ENCODE data around the gene GNAS-AS1.

The GNAS-AS1 gene

DNA sequence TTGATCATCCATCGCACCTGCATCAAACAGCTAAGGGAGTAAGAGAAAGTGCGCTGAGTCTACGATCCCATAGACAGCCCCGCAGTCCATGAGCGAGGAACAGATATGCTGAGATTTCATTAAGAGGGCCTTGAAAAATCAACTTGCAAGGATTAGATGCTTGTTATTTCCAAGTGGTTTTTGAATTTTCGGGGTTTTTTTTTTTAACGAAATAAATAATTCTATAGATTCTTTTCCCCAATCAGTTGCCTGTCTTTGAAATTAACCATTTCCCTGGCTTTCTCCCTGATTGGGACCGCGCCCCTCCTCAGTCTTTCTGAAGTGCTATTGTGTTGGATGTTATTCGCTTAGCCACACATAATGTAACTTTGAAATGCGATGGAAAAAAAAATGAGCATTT is 48.6 kb downstream of the GNAS-AS1 start:
- DNase-seq, result no peak

DNA sequence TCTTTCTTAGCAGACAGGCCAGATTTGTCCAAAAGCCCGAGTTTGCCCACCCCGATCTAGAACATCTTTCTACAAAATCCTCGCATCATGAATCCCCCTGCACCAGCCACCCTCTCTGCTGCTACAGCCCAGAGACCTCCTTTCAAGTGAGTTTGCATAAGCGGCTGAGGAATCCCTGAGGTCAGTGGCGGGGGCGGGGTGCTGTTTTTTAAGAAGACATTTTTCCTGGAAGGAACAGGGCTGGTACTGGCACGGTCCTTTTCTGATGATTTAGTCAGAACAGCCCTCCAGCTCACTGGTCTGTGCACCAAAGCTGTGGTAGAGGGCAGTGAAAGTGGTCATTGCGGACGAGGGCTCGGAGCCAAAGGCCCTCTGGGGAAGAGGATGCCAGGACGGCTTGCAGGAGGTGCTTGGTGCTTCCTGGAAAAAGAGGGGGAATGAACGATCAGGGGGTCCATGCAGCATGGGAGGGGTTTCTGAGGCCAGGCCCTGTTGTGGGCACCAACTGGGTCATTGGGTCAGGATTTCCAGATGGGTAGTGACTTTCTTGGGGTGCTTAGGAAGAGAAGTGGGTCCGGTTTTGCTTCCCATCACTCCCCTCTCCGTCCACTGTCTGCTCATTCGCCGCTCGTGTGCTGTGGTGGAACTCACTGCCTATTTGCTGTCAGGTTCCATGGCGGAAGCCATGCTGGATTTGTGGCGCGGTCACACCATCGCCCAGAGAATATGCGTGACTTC is 50.4 kb downstream of the GNAS-AS1 start:
- DNase-seq, result no peak

DNA sequence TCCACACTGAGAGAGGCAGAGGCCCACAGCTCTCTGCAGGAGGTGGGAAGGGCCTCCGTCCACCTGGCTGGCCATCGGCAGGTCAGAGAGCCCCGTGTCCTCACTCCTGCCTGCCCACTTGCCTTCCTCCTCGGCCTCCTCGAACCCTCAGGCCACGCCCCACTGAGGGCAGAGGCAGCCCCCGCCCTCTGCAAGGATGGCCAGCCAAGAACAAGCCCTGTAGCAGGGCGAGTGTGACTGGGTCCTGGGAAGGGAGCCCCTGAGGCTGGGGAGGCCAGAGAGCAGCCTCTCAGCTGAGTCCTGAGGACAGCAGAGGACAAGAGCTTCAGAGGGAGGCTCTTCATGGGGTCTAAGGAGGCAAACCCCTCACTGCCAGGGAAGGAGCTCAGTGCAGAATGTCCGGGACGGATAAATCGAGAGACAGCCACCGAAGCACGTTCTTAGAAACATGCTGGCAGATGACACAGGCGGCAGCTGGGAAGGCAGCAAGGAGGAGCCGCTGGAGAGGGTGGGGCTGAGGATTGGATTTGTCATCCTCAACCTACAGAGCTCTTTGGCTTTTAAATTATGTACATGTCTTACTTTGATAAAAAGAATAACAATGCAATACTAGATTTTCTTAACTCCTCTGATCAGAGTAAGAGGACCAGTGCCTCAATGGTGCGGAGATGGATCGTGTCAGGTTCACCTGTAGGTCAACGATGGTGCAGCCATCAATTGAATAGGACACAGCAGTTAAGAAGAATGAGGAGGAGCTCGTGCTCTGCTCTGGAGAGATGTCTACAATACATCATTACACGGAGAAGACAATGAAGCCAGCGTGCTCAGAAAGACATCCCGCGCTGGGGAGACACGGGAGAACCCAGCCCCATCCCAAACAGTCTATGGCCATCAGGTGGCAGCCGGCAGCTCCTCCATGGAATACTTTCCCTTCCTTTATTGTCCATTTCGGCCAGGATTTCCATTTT is 53.0 kb downstream of the GNAS-AS1 start:
- DNase-seq, result no peak

DNA sequence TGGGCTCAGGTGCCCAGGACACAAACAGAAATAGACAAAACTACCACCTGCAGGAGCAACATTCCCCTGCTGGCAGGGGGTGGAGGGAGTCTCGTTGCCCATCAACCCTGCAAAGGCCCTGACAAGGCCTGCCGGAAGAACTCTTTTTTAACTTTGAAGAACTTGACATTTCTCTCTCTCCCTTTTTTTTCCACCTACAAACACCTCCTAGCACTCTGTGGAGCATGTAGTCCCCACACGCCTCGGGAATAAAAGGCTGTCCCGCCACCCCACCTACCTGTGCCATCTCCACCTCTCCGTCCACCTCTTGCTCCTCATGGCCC is 54.8 kb downstream of the GNAS-AS1 start:
- no peak for DNase-seq

DNA sequence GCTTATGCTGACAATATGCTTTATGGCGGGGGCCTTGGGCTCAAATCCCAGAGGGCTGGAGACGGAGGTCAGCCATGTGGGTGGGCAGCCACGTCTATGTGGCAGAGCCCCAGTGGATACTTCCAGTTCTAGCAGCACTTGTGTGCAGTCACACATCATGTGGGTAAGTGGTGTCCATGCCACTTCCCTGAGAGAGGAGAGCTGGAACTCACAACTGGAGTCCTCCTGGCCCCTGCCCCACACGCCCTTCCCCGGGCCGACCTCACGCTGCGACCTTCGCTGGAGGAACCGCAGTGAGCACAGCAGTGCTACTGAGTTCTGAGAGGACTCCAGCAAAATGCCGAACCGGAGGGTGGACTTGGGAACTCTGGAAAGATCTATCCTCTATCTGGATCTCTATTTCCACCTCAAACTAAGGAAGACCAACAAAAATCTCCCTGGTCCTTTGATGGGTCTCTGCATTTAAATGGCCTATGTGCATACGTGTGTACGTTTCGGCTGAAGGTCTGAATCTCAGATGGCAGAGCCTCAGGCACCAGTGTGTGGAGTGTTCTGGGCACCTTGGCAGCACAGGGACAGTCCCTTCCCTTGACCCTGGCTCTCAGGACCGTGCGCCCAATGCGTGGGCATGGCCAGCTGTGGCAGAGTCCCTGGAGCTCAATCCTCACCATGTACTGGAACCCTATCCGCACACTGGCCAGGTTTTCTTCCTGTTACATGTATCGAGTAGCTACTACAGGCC is 55.4 kb downstream of the GNAS-AS1 start:
- no peak for DNase-seq

DNA sequence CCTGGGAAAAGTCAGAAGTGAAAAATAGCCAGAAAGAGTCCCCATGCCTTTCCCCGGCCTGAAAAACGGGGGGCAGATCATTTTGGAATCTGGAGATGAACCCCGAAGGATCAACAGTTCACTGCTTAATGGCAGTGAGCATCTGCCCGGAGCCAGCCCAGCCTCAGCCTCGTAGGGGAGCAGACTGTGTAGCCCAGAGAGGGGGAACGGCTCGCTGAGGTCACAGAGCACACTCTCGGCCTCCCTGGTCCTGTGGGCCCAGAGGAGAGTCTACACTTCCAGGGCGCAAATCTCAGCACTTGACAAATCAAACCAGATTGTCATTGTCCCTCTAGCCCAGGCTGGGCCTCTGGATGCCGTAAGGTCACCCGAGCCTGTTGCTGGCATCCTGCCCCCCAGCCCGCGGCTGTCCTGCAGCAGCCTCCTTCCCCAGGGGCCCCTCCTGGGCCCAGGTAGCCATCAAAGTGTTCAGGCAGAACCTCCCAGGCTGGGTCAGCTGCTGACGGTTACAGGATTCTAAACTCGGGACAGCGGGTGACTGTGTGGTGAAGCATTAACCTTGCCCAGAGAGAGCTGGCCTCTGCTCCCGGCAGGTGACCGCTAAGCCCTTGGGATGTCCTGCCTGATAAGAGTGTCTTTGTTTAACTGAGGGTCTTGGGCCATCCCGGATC is 56.1 kb downstream of the GNAS-AS1 start:
- no peak for DNase-seq

DNA sequence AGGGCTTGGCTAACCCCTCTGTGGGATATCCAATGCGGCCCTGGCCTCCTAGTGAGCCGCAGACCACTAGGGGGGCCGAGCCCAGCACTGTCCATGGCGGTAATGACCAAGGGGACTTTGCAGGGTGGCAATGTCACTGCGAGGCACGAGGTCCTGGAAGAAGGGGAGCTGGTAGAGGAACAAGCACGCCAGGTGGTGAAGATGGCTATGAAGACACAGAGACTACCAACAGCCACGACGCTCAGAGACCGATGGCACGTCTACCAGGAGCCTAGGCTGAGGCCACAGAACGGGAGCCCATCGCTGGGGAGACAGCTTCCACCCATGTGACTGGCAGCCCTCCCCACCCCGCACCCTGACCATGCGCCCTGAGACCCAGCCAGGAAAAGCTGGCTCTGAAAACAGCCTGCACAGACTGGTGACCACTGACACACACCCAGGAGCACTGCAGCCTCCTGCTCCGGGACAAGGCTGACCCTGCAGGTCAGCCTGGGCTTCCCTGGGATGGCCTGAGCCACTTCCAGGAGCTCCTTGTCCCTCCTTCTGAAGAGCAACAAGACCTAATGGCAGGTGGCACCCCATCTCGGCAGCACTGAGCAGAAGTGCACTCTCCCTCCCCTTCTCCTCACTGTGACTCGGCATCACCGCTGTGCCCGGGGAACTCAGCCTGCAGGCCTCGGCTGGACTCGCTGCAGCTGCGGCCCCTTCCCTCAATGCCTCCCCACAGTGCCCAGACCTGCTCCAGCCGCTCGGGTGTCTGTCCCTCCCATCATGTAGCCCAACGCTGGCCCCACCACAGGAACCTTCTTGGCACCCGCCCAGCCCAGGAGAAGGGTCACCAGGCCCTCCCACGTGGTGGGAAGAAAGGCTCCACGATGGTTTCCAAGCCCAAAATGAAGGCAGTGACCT is 56.9 kb downstream of the GNAS-AS1 start:
- DNase-seq, result no peak

DNA sequence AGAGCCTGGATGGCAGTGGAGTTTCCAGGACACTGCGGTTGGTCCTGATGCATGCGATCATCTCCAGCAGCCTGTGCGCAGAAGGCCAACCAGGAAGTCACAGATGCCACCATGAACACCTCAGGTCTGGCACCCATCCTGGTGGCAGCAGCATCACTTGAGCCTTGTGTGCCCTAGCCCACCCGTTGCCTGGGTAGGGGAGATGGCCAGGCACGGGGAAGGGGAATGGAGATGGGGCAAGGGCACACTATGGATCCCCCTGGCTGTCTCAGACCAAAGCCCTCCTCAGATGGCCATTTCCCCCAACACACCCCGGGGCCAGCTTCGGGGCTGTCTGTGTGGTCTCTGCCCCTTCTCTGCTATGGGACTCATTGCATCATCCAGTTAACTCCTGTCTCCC is 58.3 kb downstream of the GNAS-AS1 start:
- no peak for DNase-seq

DNA sequence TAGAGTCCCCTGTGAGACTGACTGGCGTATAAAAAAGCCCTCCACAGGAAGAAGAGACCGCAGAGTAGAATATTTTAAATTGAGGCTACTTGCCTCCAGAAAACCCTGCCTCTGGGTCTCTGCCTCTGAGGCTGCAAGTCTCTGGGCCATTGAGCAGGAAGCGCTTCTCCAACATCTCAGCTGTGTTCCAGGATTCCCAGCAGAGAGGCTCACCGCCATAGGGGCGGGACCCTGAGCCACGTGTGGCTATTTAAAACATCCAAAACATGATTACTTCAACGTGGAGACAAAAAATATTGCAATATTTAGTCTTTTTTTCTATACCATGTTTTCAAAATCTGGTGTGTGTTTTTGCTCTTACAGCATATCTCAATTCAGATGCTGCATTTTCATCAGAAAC is 59.4 kb downstream of the GNAS-AS1 start:
- DNase-seq, result no peak

DNA sequence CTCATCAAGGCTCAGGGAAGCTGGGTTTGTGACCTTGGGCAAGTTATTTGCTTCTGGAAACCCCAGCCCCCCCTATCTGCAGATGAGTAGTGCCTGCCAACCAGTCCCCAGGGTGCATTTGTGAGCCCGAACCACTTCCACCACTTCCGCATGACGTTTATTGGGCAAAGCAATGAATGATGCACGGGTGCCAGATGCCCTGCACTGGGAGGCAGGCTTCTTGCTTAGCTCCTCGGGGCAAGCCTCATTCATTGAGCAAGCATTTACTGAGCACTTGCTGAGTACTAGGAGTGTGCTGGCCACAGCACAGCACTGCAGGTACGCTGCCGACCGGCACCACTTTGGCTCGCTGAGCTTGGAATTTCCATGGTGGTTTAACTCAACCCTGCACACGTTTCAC is 60.2 kb downstream of the GNAS-AS1 start:
- no peak for DNase-seq

DNA sequence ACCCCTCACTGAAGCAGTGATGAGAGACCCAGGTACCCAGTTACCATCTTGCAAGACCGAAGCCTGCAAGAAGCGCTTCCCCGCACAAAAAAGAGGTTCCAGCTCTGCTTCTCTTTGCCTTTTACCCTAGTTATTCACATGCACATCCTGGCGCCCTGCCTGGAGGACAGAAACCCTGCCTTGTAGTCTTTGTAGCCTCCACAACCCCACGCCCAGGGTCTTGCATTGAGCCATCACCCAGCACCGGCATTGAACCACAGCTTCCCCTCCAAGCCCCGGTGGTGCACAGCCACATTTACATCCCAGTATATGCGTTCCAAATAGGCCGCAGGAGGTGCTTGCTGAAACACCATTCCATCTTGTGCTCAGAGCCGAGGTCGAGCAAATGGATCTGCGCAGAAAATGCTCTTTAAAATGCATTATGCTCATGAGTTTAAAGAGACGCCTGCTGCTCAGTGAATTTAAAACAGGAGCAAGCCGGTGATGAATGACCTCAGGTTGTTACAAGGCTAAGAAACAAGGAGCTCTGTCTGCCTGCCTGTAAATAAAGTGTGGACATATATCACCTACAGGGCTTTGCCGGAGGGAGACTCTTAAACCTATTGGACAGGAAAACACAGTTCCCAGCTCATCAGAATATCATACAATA is 61.7 kb downstream of the GNAS-AS1 start:
- DNase-seq, result no peak

DNA sequence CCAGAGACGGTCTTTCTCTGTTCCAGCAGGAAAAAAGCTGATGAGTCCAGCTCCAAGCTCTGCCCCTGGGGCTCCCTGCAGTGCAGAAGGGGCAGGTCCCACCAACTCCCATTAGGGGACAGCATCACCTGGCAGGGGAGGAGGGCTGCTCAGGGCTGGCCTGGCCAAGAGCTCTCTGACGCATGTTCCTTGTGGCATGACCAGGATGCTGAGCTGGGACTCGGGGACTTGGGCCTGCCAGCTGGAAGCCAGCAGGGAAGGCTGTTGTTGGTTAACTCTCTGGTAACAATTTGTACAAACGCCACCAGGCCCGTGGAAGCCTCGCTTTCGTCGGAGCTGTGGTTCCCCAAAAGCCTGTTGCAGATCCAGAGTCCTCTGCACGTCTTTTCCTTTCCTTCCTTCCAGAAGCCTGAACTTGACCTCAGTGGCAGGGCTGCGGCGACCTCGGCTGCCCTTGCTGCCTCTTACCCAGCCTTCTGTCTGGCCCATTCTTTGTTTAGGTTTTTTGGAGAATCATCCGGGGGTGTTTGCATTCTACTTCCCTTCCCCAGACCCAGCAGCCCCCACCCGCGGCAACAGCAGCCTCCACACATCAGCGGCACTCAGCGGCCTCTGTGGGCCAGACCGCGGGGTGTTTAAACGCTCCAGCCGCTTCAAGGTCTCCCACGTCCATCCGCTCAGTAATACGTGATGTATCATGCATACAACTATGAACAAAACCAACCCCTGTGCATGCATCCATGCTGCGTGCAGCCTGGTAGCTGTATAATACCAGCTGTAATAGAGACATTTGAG is 63.3 kb downstream of the GNAS-AS1 start:
- no peak for DNase-seq

DNA sequence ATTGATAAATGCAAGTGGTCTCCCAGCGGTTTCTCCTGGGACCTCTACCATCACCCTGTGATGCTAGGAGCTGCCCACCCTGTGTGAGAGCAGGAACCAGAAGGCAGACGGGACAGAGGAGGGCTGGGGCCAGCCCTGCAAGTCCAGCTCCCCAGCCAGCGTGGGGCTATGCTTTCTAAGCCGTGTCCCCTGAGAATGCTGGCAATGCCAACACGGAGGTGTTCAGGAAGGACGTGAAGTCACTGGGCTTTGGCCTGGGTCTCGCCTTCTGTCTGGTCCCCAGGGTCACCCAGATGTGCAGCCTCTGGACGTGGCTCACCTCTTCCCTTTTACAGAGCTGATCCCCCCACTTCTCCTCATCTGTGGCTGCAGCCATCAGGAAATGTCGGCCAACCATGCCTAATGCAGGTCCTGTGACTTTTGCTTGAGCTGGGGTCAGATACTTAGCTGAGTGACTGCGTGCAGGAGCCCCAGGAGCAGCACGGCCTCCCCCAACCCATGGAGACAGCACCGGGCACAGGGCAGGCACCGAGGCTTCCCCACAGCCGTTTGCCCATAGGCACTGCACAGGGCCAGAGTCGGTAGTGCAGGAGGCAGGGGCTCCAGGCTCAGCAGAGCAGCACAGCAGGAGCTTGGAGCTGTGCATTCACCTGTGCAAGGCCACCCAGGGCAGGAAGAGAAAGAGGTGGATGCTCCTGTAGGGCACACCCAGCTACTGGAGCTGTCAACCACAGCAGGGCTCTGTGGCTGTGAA is 66.2 kb downstream of the GNAS-AS1 start:
- no peak for DNase-seq

DNA sequence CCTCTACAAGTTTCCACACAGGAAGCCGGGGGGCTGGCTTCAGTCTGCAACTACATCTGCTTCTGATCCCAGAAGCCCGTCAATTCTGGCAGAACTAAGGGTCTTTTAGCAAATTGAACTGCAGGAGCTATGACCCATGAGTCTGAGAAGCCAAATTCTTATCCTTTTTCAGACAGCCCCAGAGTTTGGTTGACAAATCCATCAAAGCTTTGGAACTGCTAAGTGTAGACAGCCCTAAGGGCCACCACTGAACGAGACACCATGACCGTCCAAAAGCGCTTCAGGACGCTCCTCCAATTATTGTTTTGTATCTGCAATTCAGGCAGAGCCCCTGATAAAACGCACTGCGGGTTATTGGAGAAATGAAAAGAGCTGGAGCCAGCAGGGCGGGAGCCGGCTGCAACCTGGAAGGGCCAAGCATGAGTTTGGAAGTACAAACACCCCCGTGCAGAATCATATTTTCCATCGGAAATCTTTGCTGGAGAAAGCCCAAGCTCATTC is 67.1 kb downstream of the GNAS-AS1 start:
- DNase-seq, result no peak

DNA sequence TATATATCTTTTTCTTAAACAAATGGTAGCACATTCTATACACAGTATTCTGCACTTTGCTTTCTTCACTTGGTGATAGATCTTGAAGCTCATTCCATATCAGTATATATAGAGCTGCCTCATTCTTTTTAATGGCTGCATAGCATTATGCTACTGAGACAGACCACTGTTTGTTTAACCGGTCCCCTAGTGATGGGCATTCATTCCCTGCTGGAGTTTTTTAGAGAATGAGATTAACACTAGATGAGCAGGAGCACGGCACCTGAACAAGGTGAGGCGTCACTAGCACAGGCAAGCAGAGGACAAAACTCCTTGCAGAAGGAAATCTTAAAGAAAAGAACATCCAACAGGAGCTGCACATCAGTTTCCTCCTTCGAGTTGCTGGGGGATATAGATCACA is 69.6 kb downstream of the GNAS-AS1 start:
- no peak for DNase-seq

DNA sequence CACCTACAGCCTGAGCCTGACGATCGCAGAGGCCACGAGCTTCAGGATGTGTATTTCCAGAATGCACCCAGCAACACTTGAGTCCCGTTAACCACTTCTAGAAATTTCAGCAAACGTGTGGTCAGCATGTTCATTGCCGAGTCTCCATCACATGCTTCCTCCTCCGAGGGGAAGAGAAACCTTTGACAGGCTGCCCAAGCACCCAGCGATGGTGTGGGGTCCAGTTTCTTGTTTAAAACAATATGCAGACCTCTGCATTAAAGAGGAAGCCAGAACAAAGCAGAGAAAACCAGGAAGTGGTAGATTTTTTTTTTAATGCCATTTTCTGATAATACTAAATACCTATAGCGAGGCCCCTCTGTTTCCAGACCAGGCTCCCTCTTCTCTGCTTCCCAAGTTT is 71.9 kb downstream of the GNAS-AS1 start:
- no peak for DNase-seq

DNA sequence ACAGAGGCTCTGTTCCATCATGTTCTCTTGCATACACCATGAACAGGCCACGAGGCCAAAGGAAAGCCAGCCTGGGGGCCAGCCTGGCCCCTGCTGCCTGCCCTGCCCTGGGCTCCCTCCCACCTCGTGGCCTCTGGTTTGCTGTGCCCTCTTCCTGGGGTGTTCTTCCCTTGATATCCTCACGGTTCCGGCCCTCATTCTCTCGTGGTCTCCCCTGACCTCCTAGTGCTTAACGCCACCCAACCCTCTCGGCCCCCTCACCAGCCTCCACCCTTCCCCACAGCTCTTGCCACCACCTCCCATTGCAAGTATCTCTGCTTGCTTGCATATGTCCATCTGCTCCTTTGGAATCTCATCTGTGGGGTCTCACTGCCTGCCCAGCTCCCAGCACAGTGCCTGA is 73.0 kb downstream of the GNAS-AS1 start:
- no peak for DNase-seq

DNA sequence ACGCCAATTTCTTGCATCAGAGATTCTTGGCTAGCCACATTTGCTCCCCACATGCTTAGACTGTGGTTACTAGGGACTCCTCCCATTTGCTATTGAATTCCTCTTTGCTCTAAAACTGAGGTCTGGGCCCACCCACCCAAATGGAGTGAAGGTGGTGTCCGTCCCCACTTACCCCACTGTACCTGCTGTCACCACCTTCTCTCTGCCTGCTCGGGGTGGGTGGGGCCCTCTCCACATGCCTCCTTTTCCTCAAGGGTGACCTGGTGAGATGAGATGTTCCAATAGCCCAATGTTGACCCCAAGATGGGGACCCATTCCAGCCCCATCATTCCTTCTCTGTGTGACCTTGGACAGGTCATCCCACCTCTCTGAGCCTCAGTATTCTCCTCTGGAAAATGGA is 74.6 kb downstream of the GNAS-AS1 start:
- DNase-seq, result no peak

DNA sequence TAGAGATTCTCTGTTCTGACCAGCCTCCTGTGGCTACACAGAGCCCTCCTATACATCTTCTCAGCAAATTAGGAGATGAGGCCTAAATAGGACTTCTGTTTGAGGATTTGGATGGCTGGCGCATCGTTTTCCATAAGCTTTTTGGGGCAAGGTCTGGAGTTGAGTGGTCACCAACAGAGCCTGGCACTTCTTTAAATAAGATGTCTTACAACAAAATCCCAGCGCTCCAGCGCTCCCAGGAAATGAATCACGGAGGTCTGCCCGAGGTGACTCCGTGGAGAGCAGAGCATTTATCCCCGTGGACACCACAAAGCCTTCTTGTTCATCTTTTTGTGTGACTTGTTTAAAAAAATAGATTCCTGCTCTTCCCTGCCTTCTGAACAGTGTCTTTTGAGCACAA is 75.3 kb downstream of the GNAS-AS1 start:
- no peak for DNase-seq

Measured in GDM1 (cell line).